Adrenal gland (tissue), 12 donors: ENCODE data around the gene SLC2A13. TPM values are rescaled to one million over a fixed set of nuclear protein-coding genes. Genes with fewer than 3 reads are reported as not detected.

ENCODE experiments used
- DNase-seq, 7 donors: peaks; one replicate each; pipeline ENCODE4 v3.0.0-alpha.2; 2019 to 2020
- H3K27ac ChIP-seq, 5 donors: fragments of 200-600 bp; sonication (generic) in 4 of 5; 1 replicate in 3 of 5; 2 replicates in 2 of 5; pipeline versions ENCODE4 v1.5.1 to v1.8.0; 2016 to 2020; ENCODE audit warnings: mild to moderate bottlenecking in 1 of 5
- H3K27me3 ChIP-seq: fragments of 200-600 bp; 2 replicates; pipeline ENCODE4 v1.8.0; 2021
- H3K36me3 ChIP-seq, 2 donors: fragments of 200-600 bp; replicated peaks in 1 of 2; 1 replicate in 1 of 2; 2 replicates in 1 of 2; pipeline versions ENCODE4 v1.5.1 to v1.8.0; 2018 to 2022
- H3K4me1 ChIP-seq, 2 donors: fragments of 200-600 bp; replicated peaks in 1 of 2; 1 replicate in 1 of 2; 2 replicates in 1 of 2; pipeline versions ENCODE4 v1.5.1 to v1.8.0; 2018 to 2021
- H3K4me3 ChIP-seq, 4 donors: fragments of 200-600 bp; sonication (generic) in 3 of 4; one replicate each; pipeline ENCODE4 v1.5.1; 2016 to 2018
- H3K9me3 ChIP-seq, 3 donors: fragments of 200-600 bp; sonication (generic) in 1 of 3; replicated peaks in 1 of 3; 1 replicate in 2 of 3; 2 replicates in 1 of 3; pipeline versions ENCODE4 v1.5.1 to v1.8.0; 2016 to 2021
- POLR2A ChIP-seq, 2 donors: fragments of 450-650 bp; IDR thresholded peaks; one replicate each; pipeline ENCODE4 v1.6.1; 2017; ENCODE audit warnings: antibody characterized with exemption in 2 of 2, mild to moderate bottlenecking in 2 of 2, moderate library complexity in 1 of 2
- WGBS, 4 donors: extraction: QIAGEN DNeasy Blood & Tissue Kit in 2 of 4; methylation state at CpG; one replicate each; pipeline versions ENCODE4 v1.1.5 to v1.1.7; 2013 to 2017; 5-methylcytosine and 5-hydroxymethylcytosine counted together
- intact Hi-C, 2 donors: fragments of 100-400 bp; cut with DNase I; formaldehyde crosslinking; loops; one replicate each; pipeline versions ENCODE4 v1.14.1 to v1.15.0; 2022 to 2023
- polyA plus RNA-seq, 3 donors: library from polyadenylated mRNA; stranded (reverse); fragments of 200-250 nt in 2 of 3; fragments of 350-450 nt in 1 of 3; fragmentation: Illumina TruSeq in 1 of 3; extraction: RNeasy Lipid Tissue Mini Kit (QIAGEN cat#74804) in 1 of 3; gene quantifications; one replicate each; pipeline ENCODE4 v1.2.3, GENCODE V29; 2013 to 2014
- total RNA-seq, 9 donors: library from RNA; depleted of rRNA in 4 of 9; stranded (reverse); fragments of >200 nt in 4 of 9; fragments of 120-200 nt in 1 of 9; fragmentation: NEBNext Ultra II Directional in 1 of 9; extraction: Animal tissue kit (Norgen Biotek cat#: 25700) in 1 of 9; gene quantifications; one replicate each; pipeline versions ENCODE4 v1.1.0 to v1.2.4, GENCODE V29; 2013 to 2023
- TF ChIP-seq, protein P1 (sequence below), 6 experiments: fragments of 450-650 bp in 4 of 6; fragments of 200-600 bp in 2 of 6; sonication (generic) in 1 of 6; IDR thresholded peaks; 1 replicate in 5 of 6; 2 replicates in 1 of 6; pipeline versions ENCODE4 v1.5.1 to v1.8.0; 2016 to 2021; ENCODE audit warnings: antibody characterized with exemption in 6 of 6, mild to moderate bottlenecking in 2 of 6, moderate library complexity in 1 of 6
- donor health status: healthy with polysubstance abuse.
- donor health status: Bipolar disorder and iron deficiency.
- donor health status: DM: yes; HTN: yes; CAD: no.
- donor health status: DM: no; HTN: no; CAD: no.
- donor health status: DM: no; HTN: no; CAD: no.
- donor health status: DM: yes; HTN: yes; CAD: no.

The SLC2A13 gene
- total and polyA plus RNA-seq, 12 donors = 3.5 to 49.1 (median 27.0) TPM

GRCh38 chr12:39892146-39892545, 213.7 kb downstream of the SLC2A13 start:
- intact Hi-C loops = no loop called here
- WGBS, 4 donors = 38 to 46% (median 42%) methylated on average over 3 of the region's 3 CpGs
- TF ChIP-seq POLR2A (IDR thresholded peaks at IDR 0.05) = no peak
- TF ChIP-seq, protein P1, sequence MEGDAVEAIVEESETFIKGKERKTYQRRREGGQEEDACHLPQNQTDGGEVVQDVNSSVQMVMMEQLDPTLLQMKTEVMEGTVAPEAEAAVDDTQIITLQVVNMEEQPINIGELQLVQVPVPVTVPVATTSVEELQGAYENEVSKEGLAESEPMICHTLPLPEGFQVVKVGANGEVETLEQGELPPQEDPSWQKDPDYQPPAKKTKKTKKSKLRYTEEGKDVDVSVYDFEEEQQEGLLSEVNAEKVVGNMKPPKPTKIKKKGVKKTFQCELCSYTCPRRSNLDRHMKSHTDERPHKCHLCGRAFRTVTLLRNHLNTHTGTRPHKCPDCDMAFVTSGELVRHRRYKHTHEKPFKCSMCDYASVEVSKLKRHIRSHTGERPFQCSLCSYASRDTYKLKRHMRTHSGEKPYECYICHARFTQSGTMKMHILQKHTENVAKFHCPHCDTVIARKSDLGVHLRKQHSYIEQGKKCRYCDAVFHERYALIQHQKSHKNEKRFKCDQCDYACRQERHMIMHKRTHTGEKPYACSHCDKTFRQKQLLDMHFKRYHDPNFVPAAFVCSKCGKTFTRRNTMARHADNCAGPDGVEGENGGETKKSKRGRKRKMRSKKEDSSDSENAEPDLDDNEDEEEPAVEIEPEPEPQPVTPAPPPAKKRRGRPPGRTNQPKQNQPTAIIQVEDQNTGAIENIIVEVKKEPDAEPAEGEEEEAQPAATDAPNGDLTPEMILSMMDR (IDR thresholded peaks at IDR 0.05) = no peak

GRCh38 chr12:39887856-39888255, 218.0 kb downstream of the SLC2A13 start:
- peaks cover 6 to 21% of the 10 kb centered on the region in 2 donors for H3K4me1 ChIP-seq
- no peak for DNase-seq
- H3K36me3 ChIP-seq = no peaks in the 10 kb centered on the region
- intact Hi-C loops = no loop called here
- H3K27ac ChIP-seq = no peak overlapping the region
- no peaks in the 10 kb centered on the region for H3K27me3 ChIP-seq
- TF ChIP-seq, protein P1 (IDR thresholded peaks at IDR 0.05) = no peak
- TF ChIP-seq POLR2A (IDR thresholded peaks at IDR 0.05) = no peak
- no peak overlapping the region for H3K4me3 ChIP-seq
- WGBS, 4 donors = 86 to 95% (median 92%) methylated on average over 1 of the region's 1 CpG
- no peaks in the 10 kb centered on the region for H3K9me3 ChIP-seq

More at GRCh38 chr12:39892146-39892545, 213.7 kb downstream of the SLC2A13 start:
- H3K36me3 ChIP-seq = no peaks in the 10 kb centered on the region
- peak in 6 of 7 donors; percentile 19 to 59 (median 34) for DNase-seq
- H3K27me3 ChIP-seq = no peaks in the 10 kb centered on the region
- peaks cover 6 to 14% of the 10 kb centered on the region in 2 donors for H3K4me1 ChIP-seq
- no peak overlapping the region for H3K4me3 ChIP-seq
- no peak overlapping the region for H3K27ac ChIP-seq
- H3K9me3 ChIP-seq = no peaks in the 10 kb centered on the region

GRCh38 chr12:39886106-39886505, 219.8 kb downstream of the SLC2A13 start:
- no peaks in the 10 kb centered on the region for H3K9me3 ChIP-seq
- peaks cover 0 to 7% of the 10 kb centered on the region in 2 donors for H3K4me1 ChIP-seq
- DNase-seq = no peak
- no peak for TF ChIP-seq POLR2A (IDR thresholded peaks at IDR 0.05)
- TF ChIP-seq, protein P1 (IDR thresholded peaks at IDR 0.05) = no peak
- H3K4me3 ChIP-seq = no peak overlapping the region
- no peaks in the 10 kb centered on the region for H3K36me3 ChIP-seq
- H3K27ac ChIP-seq = no peak overlapping the region
- intact Hi-C loops = no loop called here
- H3K27me3 ChIP-seq = no peaks in the 10 kb centered on the region
- WGBS, 4 donors = 72 to 75% (median 74%) methylated on average over 3 of the region's 3 CpGs

GRCh38 chr12:39884616-39885125, 221.2 kb downstream of the SLC2A13 start:
- TF ChIP-seq POLR2A (IDR thresholded peaks at IDR 0.05) = no peak
- TF ChIP-seq, protein P1 (IDR thresholded peaks at IDR 0.05) = no peak
- H3K4me3 ChIP-seq = no peak overlapping the region
- H3K27me3 ChIP-seq = no peaks in the 10 kb centered on the region
- no peak overlapping the region for H3K27ac ChIP-seq
- H3K4me1 ChIP-seq = peaks cover 0 to 7% of the 10 kb centered on the region in 2 donors
- H3K9me3 ChIP-seq = no peaks in the 10 kb centered on the region
- no peaks in the 10 kb centered on the region for H3K36me3 ChIP-seq
- intact Hi-C loops = no loop called here
- DNase-seq = no peak
- 94 to 98% (median 96%) methylated on average over 2 of the region's 2 CpGs for WGBS, 4 donors
